ENCODE data around the gene RALB.
A peak's percentile ranks its signal among the peaks of the same experiment; 100 is the strongest.

Gene RALB

DNA sequence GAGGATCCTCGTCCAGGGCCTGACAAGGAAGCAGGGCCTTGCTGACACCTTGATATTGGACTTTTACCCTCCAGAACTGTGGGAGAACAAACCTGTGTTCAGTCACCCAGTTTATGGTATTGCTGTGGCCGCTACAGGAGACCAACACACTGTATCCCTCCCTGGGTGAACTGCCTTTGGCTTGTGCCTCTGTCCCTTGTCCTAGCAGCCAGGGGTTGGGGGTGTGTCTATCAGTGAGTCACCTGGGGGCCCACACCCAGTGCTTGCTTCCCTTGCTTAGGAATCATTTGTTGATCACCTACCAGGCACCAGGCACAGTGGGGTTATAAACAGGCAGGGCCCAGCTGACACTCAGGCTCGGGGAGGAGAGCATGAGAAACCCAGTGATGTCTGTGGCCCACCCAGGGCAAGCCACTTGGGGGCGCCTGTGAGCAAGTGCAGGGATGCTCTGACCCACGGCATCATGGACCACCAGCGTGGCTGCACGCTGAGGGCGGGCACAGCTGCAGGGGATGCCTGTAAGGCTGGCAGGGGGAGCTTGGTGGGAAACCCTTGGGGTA, 46.5 kb upstream of the RALB start:
- no peaks in the 10 kb centered on the region for H3K9me3 ChIP-seq
- H3K4me1 ChIP-seq = no peaks in the 10 kb centered on the region
- no peaks in the 10 kb centered on the region for H3K36me3 ChIP-seq
- DNase-seq = peak; percentile 42
- TF ChIP-seq CTCF (IDR thresholded peaks at IDR 0.05; ENCODE audit: low read depth, low read length) = peak; percentile 52
- no peaks in the 10 kb centered on the region for H3K27me3 ChIP-seq
- no peak overlapping the region for H3K4me3 ChIP-seq (ENCODE audit: low read depth, low read length)

GRCh38 chr2:120208381-120209353, 44.0 kb upstream of the RALB start:
- no peaks in the 10 kb centered on the region for H3K4me1 ChIP-seq
- H3K4me3 ChIP-seq (ENCODE audit: low read depth, low read length) = no peak overlapping the region
- DNase-seq = no peak
- H3K36me3 ChIP-seq = no peaks in the 10 kb centered on the region
- TF ChIP-seq CTCF (IDR thresholded peaks at IDR 0.05; ENCODE audit: low read depth, low read length) = no peak
- no peaks in the 10 kb centered on the region for H3K9me3 ChIP-seq
- no peaks in the 10 kb centered on the region for H3K27me3 ChIP-seq

DNA sequence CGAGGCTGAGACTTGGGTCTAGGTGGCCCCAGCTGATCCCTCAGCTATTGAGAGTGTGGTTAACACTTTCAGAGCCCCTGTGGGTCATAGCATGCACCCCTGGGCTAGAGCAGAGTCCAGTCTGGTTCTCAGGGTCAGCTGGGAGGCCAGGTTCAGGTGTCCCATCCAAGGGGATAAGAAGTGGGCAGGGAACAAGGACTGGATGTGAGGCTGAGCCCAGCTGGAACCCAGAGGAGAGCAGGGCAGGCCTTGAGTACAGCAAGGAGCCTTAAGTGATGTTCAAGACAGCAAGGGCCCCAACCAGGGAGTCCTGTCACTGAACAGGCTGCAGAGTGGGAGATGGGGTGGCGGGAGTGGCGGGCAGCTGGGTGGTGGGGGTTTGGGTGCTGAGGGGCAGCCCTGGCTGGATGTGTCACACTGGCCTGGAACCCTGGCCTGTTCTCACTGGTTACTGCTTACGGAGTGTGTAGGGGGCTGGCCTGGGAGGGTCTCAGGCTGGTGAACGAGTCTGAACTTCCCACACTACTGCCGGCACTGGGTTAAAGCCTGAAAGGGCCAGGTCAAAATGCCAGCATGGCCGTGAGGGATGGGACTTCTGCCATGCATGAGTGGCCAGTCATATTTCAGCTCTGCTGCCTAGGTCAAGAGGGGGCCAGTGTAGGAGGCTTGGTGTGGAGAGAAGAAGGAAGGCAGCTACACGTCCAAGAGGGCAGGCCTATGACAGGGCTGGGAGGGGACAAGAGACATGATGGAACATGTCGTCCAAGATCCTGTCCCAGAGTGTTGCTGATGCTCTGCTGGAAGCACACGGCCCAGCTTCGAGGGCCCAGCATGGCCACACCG, 43.0 kb upstream of the RALB start:
- H3K9me3 ChIP-seq = no peaks in the 10 kb centered on the region
- no peak for DNase-seq

DNA sequence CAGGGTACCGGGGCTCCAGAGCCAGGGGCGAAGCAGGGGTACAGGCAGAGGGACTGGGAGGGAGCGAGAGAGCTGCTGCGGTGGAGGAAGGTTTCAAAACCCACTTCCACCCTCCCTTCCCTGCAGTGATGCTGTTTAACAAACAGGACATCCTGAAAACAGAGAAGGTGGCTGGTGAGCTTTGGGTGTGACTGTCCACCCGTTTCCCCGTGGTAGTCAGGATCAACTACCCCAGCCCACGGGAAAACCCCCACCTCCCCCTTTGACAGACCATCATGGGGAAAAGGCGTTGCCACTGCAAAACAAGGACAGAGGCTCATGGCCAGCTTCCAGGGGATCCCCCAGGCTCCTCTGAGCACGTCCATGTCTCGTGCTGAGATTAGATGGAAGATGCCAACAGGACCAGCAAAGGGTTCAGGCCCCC, 42.4 kb upstream of the RALB start:
- no peaks in the 10 kb centered on the region for H3K4me1 ChIP-seq
- no peaks in the 10 kb centered on the region for H3K9me3 ChIP-seq
- no peak for TF ChIP-seq CTCF (IDR thresholded peaks at IDR 0.05; ENCODE audit: low read depth, low read length)
- no peak for DNase-seq
- no peak overlapping the region for H3K4me3 ChIP-seq (ENCODE audit: low read depth, low read length)
- H3K27me3 ChIP-seq = no peaks in the 10 kb centered on the region
- no peaks in the 10 kb centered on the region for H3K36me3 ChIP-seq

More for the DNA sequence above, 43.0 kb upstream of the RALB start:
- TF ChIP-seq CTCF (IDR thresholded peaks at IDR 0.05; ENCODE audit: low read depth, low read length) = no peak
- H3K36me3 ChIP-seq = no peaks in the 10 kb centered on the region
- H3K4me3 ChIP-seq (ENCODE audit: low read depth, low read length) = no peak overlapping the region
- no peaks in the 10 kb centered on the region for H3K27me3 ChIP-seq
- no peaks in the 10 kb centered on the region for H3K4me1 ChIP-seq

- no peaks in the 10 kb centered on the region for H3K27me3 ChIP-seq
- H3K36me3 ChIP-seq = peaks cover 4% of the 10 kb centered on the region
- DNase-seq = no peak
- no peak for TF ChIP-seq CTCF (IDR thresholded peaks at IDR 0.05; ENCODE audit: low read depth, low read length)
- no peaks in the 10 kb centered on the region for H3K4me1 ChIP-seq
- H3K9me3 ChIP-seq = peaks cover 6% of the 10 kb centered on the region; the same call in 1 of the 2 replicates
- no peak overlapping the region for H3K4me3 ChIP-seq (ENCODE audit: low read depth, low read length)
These were observed 34.5 kb upstream of the RALB start for GRCh38 chr2:120218181-120218580.

Data from BE2C (cell line).